Effector memory CD8-positive, alpha-beta T cell (primary cell): ENCODE measurements around the gene PNMA6A.
"Not testable (repeated sequence)": the region's sequence is repeated elsewhere in the genome, so short reads cannot be mapped to it uniquely, and the experiment has no call there.

Experiments used
- ATAC-seq: fragments of 150-1000 bp; cut with Tn5 transposase; replicated peaks from 2 replicates; pipeline ENCODE4 v1.10.0; 2021; ENCODE audit warnings: mild to moderate bottlenecking, moderate library complexity
- DNase-seq, 3 experiments: peaks; one replicate each; pipeline ENCODE4 v3.0.0; 2021
- H3K27ac Mint-ChIP-seq, 2 donors: one replicate each; pipeline ENCODE4 v1.8.0; 2022; ENCODE audit warnings: mild to moderate bottlenecking in 2 of 2, mixed read lengths in 2 of 2, moderate library complexity in 2 of 2
- H3K27me3 Mint-ChIP-seq, 2 donors: one replicate each; pipeline ENCODE4 v1.8.0; 2022; ENCODE audit warnings: mixed read lengths in 2 of 2
- H3K36me3 Mint-ChIP-seq: one replicate; pipeline ENCODE4 v1.8.0; 2022; ENCODE audit warnings: mild to moderate bottlenecking, moderate library complexity, mixed read lengths; ENCODE audit not compliant: insufficient read depth
- H3K4me1 Mint-ChIP-seq, 2 donors: one replicate each; pipeline ENCODE4 v1.8.0; 2022; ENCODE audit warnings: low read depth in 2 of 2, mixed read lengths in 2 of 2
- H3K4me3 Mint-ChIP-seq, 2 donors: one replicate each; pipeline ENCODE4 v1.8.0; 2022; ENCODE audit warnings: mild to moderate bottlenecking in 2 of 2, mixed read lengths in 2 of 2, moderate library complexity in 2 of 2
- H3K9me3 Mint-ChIP-seq, 2 donors: one replicate each; pipeline ENCODE4 v1.8.0; 2022; ENCODE audit warnings: mixed read lengths in 2 of 2

PNMA6A gene

GRCh38 chrX:153106092-153106801 lies 34.0 kb downstream of the PNMA6A start:
- H3K27ac Mint-ChIP-seq = peak overlapping the region in 1 of 2 donors; percentile 27
- H3K4me1 Mint-ChIP-seq, DNase-seq, H3K9me3 Mint-ChIP-seq, H3K36me3 Mint-ChIP-seq, H3K27me3 Mint-ChIP-seq, ATAC-seq, H3K4me3 Mint-ChIP-seq: not testable (repeated sequence)

DNA sequence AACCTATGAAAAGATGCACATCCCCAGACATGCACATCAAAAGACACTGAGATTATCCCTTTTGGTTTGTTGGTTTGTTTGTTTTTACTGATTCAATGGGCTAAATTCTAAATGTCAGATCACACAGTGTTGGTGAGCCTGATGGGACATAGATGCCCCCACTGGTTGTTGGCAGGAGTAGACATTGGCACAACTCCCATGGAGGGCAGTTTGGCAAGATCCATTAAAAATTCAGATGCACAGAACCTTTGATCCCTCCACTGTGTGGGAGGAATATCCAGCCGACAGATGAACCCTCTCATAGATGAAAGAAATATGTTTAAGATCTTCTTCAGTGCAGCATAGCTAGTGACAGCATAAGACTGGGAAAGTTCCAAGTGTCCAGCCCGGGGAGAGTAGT lies 38.5 kb downstream of the PNMA6A start:
- H3K36me3 Mint-ChIP-seq, H3K27me3 Mint-ChIP-seq, DNase-seq, H3K9me3 Mint-ChIP-seq, H3K27ac Mint-ChIP-seq, H3K4me1 Mint-ChIP-seq, H3K4me3 Mint-ChIP-seq, ATAC-seq: not testable (repeated sequence)

- H3K27ac Mint-ChIP-seq, H3K9me3 Mint-ChIP-seq, H3K36me3 Mint-ChIP-seq, H3K27me3 Mint-ChIP-seq, DNase-seq, ATAC-seq, H3K4me1 Mint-ChIP-seq, H3K4me3 Mint-ChIP-seq: not testable (repeated sequence)
These were observed 41.6 kb downstream of the PNMA6A start for GRCh38 chrX:153113851-153114250.

DNA sequence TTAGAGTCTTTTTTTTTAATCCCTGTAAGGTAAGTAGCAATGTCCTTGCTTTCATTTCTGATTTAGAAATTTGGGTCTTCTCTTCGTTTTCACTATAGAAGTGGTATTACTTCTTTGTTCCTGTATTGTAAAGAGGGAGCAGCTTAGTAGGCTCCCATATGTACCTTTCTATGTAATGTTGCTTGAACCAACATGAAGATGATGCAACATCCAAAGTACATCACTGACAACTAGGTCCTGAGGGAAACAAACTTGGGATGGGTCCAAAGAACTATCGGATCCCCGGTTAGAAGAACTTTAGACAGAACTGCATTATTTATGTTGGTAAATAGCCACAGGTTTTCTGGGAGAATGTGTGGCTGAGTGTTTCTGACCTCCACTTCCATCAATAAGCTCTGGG lies 45.5 kb downstream of the PNMA6A start:
- H3K9me3 Mint-ChIP-seq, H3K4me3 Mint-ChIP-seq, DNase-seq, H3K36me3 Mint-ChIP-seq, H3K27me3 Mint-ChIP-seq, ATAC-seq, H3K27ac Mint-ChIP-seq, H3K4me1 Mint-ChIP-seq: not testable (repeated sequence)

DNA sequence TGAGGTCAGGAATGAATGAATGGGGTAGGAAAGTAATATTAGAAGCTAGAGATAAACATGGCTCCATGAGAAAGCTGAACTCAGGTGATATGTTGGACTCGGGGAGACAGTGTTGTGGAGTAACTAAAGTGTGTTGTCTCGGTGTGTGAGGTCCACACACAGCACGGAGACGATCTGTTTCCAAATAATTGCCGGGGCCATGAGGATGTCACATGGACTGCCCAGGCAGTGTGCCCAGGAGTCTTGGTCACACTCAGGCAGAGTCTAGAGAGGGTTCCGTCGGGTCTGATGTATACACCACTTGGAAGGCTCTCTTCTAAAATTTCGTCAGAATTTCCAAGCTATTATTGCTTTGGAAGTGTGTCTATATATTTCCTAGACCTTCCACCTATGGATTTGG lies 48.0 kb downstream of the PNMA6A start:
- not testable (repeated sequence) for H3K36me3 Mint-ChIP-seq, H3K4me1 Mint-ChIP-seq, ATAC-seq, H3K4me3 Mint-ChIP-seq, H3K27me3 Mint-ChIP-seq, DNase-seq, H3K27ac Mint-ChIP-seq, H3K9me3 Mint-ChIP-seq

DNA sequence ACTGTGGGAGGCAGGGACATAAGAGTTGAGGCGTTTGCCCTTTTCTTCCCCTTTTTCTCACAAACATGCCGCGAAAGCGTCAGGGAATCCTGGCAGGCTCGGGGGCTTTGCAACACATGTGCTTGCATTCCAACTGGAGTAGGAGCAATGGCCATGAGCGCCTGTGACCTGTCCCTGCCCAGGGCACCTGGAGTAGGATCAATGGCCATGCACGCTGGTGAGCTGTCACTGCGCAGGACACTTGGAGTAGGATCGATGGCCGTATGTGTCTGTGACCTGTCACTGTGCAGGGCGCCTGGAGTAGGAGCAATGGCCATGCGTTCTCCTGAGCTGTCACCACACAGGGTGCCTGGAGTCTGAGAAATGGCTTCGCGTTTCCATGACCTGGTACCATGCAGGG lies 51.2 kb downstream of the PNMA6A start:
- H3K4me1 Mint-ChIP-seq, H3K4me3 Mint-ChIP-seq, H3K9me3 Mint-ChIP-seq, H3K27me3 Mint-ChIP-seq, ATAC-seq, DNase-seq, H3K27ac Mint-ChIP-seq, H3K36me3 Mint-ChIP-seq: not testable (repeated sequence)
